Measurements from ENCODE around the gene COG6. TPM values are rescaled to one million over a fixed set of nuclear protein-coding genes. Genes with fewer than 3 reads are reported as not detected.

The COG6 gene
- total RNA-seq, 1 donor from 2014 or later: 13.8 TPM

GRCh38 chr13:39688699-39689405 is 33.4 kb downstream of the COG6 start:
- DNase-seq (ENCODE audit: low read depth): no peak
- Histone ChIP-seq H3K4me3 (ENCODE audit: low read depth, low read length) (no peak overlapping the region), H3K36me3 (ENCODE audit: control insufficient read depth, insufficient read depth, low read length) (no peaks in the 10 kb centered on the region), H3K27me3 (ENCODE audit: control insufficient read depth, insufficient read depth, low read length) (no peaks in the 10 kb centered on the region)
- no peak for TF ChIP-seq CTCF (IDR thresholded peaks at IDR 0.05; ENCODE audit: insufficient read depth, low read length, poor library complexity, severe bottlenecking)

DNA sequence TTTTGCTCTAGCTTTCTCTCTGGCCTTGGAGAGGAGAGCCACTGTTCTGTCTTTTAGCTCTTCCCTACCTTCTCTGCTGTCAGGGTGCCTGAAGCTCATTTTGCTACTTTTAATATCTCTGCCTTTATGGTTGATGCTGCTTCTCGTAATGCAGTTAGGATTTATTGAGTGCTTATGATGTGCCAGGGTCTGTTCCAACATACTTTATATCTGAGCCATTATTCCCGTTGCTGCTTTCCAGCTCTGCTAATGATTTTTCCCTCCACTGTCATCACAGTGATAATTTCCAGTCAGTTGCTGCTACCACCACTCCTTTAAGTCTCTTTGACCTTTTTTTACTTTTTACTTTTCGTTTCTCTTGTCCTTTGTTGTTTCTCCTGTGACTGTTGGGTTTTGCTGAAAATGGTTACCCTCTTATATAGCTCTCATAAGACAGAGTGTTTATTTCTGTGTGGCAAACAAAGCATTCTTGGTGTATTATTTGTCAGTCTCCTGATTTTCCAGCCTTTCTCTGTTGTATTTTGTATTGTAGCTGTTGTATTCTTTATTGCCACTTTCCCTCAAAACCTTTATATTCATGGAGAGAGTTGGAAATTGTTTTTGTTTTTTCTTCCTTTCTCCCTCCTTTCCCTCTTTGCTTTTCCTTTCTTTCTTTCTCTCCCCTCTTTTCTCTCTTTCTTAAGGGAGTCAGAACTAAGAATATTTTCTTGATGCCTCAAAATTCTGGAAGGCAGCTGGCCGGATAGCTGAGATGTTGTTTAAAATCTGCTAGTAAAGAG is 37.4 kb downstream of the COG6 start:
- H3K36me3 ChIP-seq (ENCODE audit: control insufficient read depth, insufficient read depth, low read length): no peaks in the 10 kb centered on the region
- H3K4me3 ChIP-seq (ENCODE audit: low read depth, low read length): no peak overlapping the region
- H3K27me3 ChIP-seq (ENCODE audit: control insufficient read depth, insufficient read depth, low read length): no peaks in the 10 kb centered on the region
- DNase-seq (ENCODE audit: low read depth): no peak
- no peak for TF ChIP-seq CTCF (IDR thresholded peaks at IDR 0.05; ENCODE audit: insufficient read depth, low read length, poor library complexity, severe bottlenecking)

DNA sequence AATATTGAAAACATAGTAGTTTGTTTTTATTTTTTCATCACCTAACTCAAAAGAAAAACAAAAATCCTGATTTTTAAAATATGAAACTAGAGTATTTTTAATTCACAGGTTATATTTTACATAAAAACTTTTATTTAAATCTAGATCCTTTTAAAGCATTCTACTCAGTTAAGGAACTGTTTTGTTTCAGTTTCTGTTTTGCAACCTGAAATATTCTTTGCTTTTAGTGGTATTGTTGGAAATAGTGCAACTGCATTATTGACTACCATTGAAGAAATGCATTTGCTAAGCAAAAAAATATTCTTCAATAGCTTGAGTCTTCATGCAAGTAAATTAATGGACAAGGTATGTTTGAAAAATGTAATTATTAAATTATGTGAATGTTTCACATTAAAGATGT is 43.8 kb downstream of the COG6 start:
- no peaks in the 10 kb centered on the region for H3K36me3 ChIP-seq (ENCODE audit: control insufficient read depth, insufficient read depth, low read length)
- DNase-seq (ENCODE audit: low read depth): no peak
- no peak overlapping the region for H3K4me3 ChIP-seq (ENCODE audit: low read depth, low read length)
- H3K27me3 ChIP-seq (ENCODE audit: control insufficient read depth, insufficient read depth, low read length): no peaks in the 10 kb centered on the region
- TF ChIP-seq CTCF (IDR thresholded peaks at IDR 0.05; ENCODE audit: insufficient read depth, low read length, poor library complexity, severe bottlenecking): no peak

- no peaks in the 10 kb centered on the region for H3K36me3 ChIP-seq (ENCODE audit: control insufficient read depth, insufficient read depth, low read length)
- no peak overlapping the region for H3K4me3 ChIP-seq (ENCODE audit: low read depth, low read length)
- TF ChIP-seq CTCF (IDR thresholded peaks at IDR 0.05; ENCODE audit: insufficient read depth, low read length, poor library complexity, severe bottlenecking): no peak
- DNase-seq (ENCODE audit: low read depth): no peak
- no peaks in the 10 kb centered on the region for H3K27me3 ChIP-seq (ENCODE audit: control insufficient read depth, insufficient read depth, low read length)
These were observed 57.2 kb downstream of the COG6 start for GRCh38 chr13:39712626-39713025.

- H3K36me3 ChIP-seq (ENCODE audit: control insufficient read depth, insufficient read depth, low read length): no peaks in the 10 kb centered on the region
- no peak for TF ChIP-seq CTCF (IDR thresholded peaks at IDR 0.05; ENCODE audit: insufficient read depth, low read length, poor library complexity, severe bottlenecking)
- no peaks in the 10 kb centered on the region for H3K27me3 ChIP-seq (ENCODE audit: control insufficient read depth, insufficient read depth, low read length)
- H3K4me3 ChIP-seq (ENCODE audit: low read depth, low read length): no peak overlapping the region
- DNase-seq (ENCODE audit: low read depth): no peak
These were observed 73.7 kb downstream of the COG6 start for GRCh38 chr13:39729156-39729555.

Measured in kidney epithelial cell (primary cell).